HepG2 (cell line): ENCODE results near the gene SYT15B.
"Not testable (repeated sequence)": the region's sequence is repeated elsewhere in the genome, so short reads cannot be mapped to it uniquely, and the experiment has no call there.

ENCODE experiments used
- JARID2 ChIP-seq: sonication (generic); formaldehyde crosslinking; IDR thresholded peaks from 2 replicates; pipeline ENCODE4 v1.8.1; 2023; ENCODE audit warnings: missing genetic modification reagents, inconsistent platforms; ENCODE audit not compliant: insufficient replicate concordance
- SP4 ChIP-seq: sonication (generic); formaldehyde crosslinking; IDR thresholded peaks from 2 replicates; pipeline ENCODE4 v1.8.1; 2023; ENCODE audit warnings: mild to moderate bottlenecking, missing genetic modification reagents
- TFE3 ChIP-seq: IDR thresholded peaks from 2 replicates; pipeline ENCODE4 v1.6.1; 2016
- ZNF264 ChIP-seq: sonication (generic); formaldehyde crosslinking; IDR thresholded peaks from 2 replicates; pipeline ENCODE4 v1.4.0; 2020; ENCODE audit warnings: missing genetic modification reagents

- not testable (repeated sequence) for TF ChIP-seq JARID2, ZNF264, TFE3, SP4 (CRISPR knock-in tag)
These were observed 4.7 kb upstream of the SYT15B start for GRCh38 chr10:47768085-47768484.
